B cell (primary cell): ENCODE measurements around the gene SLC25A21. TPM values are rescaled to one million over a fixed set of nuclear protein-coding genes. Genes with fewer than 3 reads are reported as not detected.

Experiments
- ATAC-seq: fragments of 200-7000 bp; cut with Tn5 transposase; one replicate; pipeline ENCODE4 v1.10.0; 2021; ENCODE audit warnings: low read depth, mild to moderate bottlenecking, moderate number of reproducible peaks, moderate library complexity
- CTCF ChIA-PET: fragments of 350-600 bp; sonication (Branson Sonifier 250); formaldehyde crosslinking; loops from one replicate; lab custom pipeline; 2021; ENCODE audit warnings: antibody characterized with exemption, inconsistent platforms; lab: Charles Lee
- POLR2A ChIA-PET: fragments of 350-600 bp; sonication (Branson Sonifier 250); formaldehyde crosslinking; loops from one replicate; lab custom pipeline; 2021; ENCODE audit warnings: antibody characterized with exemption; lab: Charles Lee
- DNase-seq: peaks from one replicate; pipeline ENCODE4 v3.0.0; 2013
- H2AFZ ChIP-seq: 2 replicates; pipeline ENCODE4 v1.6.1; 2012; ENCODE audit warnings: mild to moderate bottlenecking, low read depth, low read length; ENCODE audit not compliant: insufficient read depth, poor library complexity, severe bottlenecking
- H3K27ac ChIP-seq, 2 donors: 1 replicate in 1 of 2; 2 replicates in 1 of 2; pipeline ENCODE4 v1.5.1; 2012 to 2013; ENCODE audit warnings: low read length in 2 of 2, mild to moderate bottlenecking in 2 of 2, moderate library complexity in 1 of 2
- H3K27me3 ChIP-seq, 4 experiments: fragments of 200-600 bp in 1 of 4; sonication (generic) in 1 of 4; replicated peaks in 1 of 4; 1 replicate in 2 of 4; 2 replicates in 2 of 4; pipeline versions ENCODE4 v1.6.1 to v1.7.0; 2013 to 2016; ENCODE audit warnings: low read length in 3 of 4, mild to moderate bottlenecking in 2 of 4, mixed read lengths in 1 of 4, moderate library complexity in 1 of 4; ENCODE audit not compliant: insufficient read depth in 4 of 4, control insufficient read depth in 3 of 4; ENCODE audit errors: control extremely low read depth in 1 of 4
- H3K36me3 ChIP-seq, 2 experiments: replicated peaks in 1 of 2; 1 replicate in 1 of 2; 2 replicates in 1 of 2; pipeline versions ENCODE4 v1.6.1 to v1.7.1; 2013; ENCODE audit warnings: low read length in 1 of 2; ENCODE audit not compliant: insufficient read depth in 2 of 2, control insufficient read depth in 1 of 2; ENCODE audit errors: control extremely low read depth in 1 of 2, extremely low read depth in 1 of 2
- H3K4me1 ChIP-seq, 2 donors: fragments of 200-600 bp in 1 of 2; sonication (generic) in 1 of 2; 1 replicate in 1 of 2; 2 replicates in 1 of 2; pipeline versions ENCODE4 v1.5.1 to v1.6.1; 2013 to 2017; ENCODE audit warnings: low read length in 2 of 2; ENCODE audit not compliant: control insufficient read depth in 2 of 2, insufficient read depth in 2 of 2
- H3K4me2 ChIP-seq: replicated peaks from 2 replicates; pipeline ENCODE3; 2012; ENCODE audit warnings: mild to moderate bottlenecking, low read depth, low read length; ENCODE audit not compliant: poor library complexity, severe bottlenecking
- H3K4me3 ChIP-seq, 5 experiments: fragments of 200-600 bp in 1 of 5; sonication (generic) in 1 of 5; 1 replicate in 3 of 5; 2 replicates in 2 of 5; pipeline versions ENCODE4 v1.5.1 to v1.7.0; 2011 to 2016; ENCODE audit warnings: low read length in 4 of 5, mild to moderate bottlenecking in 4 of 5, low read depth in 2 of 5, control low read depth in 1 of 5, moderate library complexity in 1 of 5; ENCODE audit not compliant: insufficient read depth in 1 of 5; ENCODE audit errors: control extremely low read depth in 1 of 5, extremely low read depth in 1 of 5
- H3K79me2 ChIP-seq: fragments of 200-600 bp; sonication (generic); one replicate; pipeline ENCODE4 v1.6.0; 2016; ENCODE audit warnings: low read length; ENCODE audit not compliant: control insufficient read depth, insufficient read depth
- H3K9ac ChIP-seq: fragments of 200-600 bp; sonication (generic); 2 replicates; pipeline ENCODE4 v1.6.1; 2017; ENCODE audit warnings: mild to moderate bottlenecking, low read length, moderate library complexity
- H3K9me3 ChIP-seq, 3 donors: one replicate each; pipeline versions ENCODE4 v1.6.1 to v1.7.1; 2013; ENCODE audit warnings: low read length in 2 of 3; ENCODE audit not compliant: control insufficient read depth in 2 of 3, insufficient read depth in 1 of 3; ENCODE audit errors: control extremely low read depth in 1 of 3
- H4K20me1 ChIP-seq: 2 replicates; pipeline ENCODE4 v1.6.0; 2012; ENCODE audit warnings: mild to moderate bottlenecking, low read length; ENCODE audit not compliant: insufficient read depth, control insufficient read depth, poor library complexity, severe bottlenecking
- H3K27ac Mint-ChIP-seq: one replicate; pipeline ENCODE4 v1.8.0; 2021; ENCODE audit warnings: mixed read lengths
- H3K27me3 Mint-ChIP-seq: one replicate; pipeline ENCODE4 v1.8.0; 2021; ENCODE audit warnings: mixed read lengths
- H3K4me1 Mint-ChIP-seq: one replicate; pipeline ENCODE4 v1.8.0; 2021; ENCODE audit warnings: mixed read lengths
- H3K4me3 Mint-ChIP-seq: one replicate; pipeline ENCODE4 v1.8.0; 2021; ENCODE audit warnings: mixed read lengths
- H3K9me3 Mint-ChIP-seq: one replicate; pipeline ENCODE4 v1.8.0; 2022; ENCODE audit warnings: mixed read lengths; ENCODE audit not compliant: insufficient read depth
- EZH2 ChIP-seq: IDR thresholded peaks from 2 replicates; pipeline ENCODE4 v1.6.1; 2012; ENCODE audit warnings: borderline replicate concordance, low read depth, mild to moderate bottlenecking, moderate library complexity, low read length; ENCODE audit not compliant: insufficient read depth, poor library complexity, severe bottlenecking
- WGBS: methylation state at CpG from one replicate; pipeline ENCODE4 v1.1.5; 2013; ENCODE audit warnings: missing lambda C conversion rate; ENCODE audit not compliant: insufficient coverage; 5-methylcytosine and 5-hydroxymethylcytosine counted together
- intact Hi-C: fragments of 100-400 bp; cut with micrococcal nuclease; formaldehyde crosslinking; loops from one replicate; pipeline ENCODE4 v1.10.0; 2022
- polyA plus RNA-seq: library from polyadenylated mRNA; depleted of rRNA; stranded (reverse); fragments of >200 nt; gene quantifications from 2 replicates; pipeline ENCODE4 v1.2.3, GENCODE V29; 2012
- total RNA-seq, 2 donors: library from RNA; stranded (reverse); fragments of 120-200 nt in 1 of 2; gene quantifications; 1 replicate in 1 of 2; 2 replicates in 1 of 2; pipeline versions ENCODE4 v1.2.3 to v1.2.4, GENCODE V29; 2013 to 2022
- TF ChIP-seq, protein P1 (sequence below): fragments of 200-600 bp; IDR thresholded peaks from one replicate; pipeline ENCODE4 v1.8.0; 2022; ENCODE audit warnings: antibody characterized with exemption, mild to moderate bottlenecking

Gene SLC25A21
- total and polyA plus RNA-seq, 2 donors (not counting 1 experiment from before 2014, with no cell fraction given): not detected

DNA sequence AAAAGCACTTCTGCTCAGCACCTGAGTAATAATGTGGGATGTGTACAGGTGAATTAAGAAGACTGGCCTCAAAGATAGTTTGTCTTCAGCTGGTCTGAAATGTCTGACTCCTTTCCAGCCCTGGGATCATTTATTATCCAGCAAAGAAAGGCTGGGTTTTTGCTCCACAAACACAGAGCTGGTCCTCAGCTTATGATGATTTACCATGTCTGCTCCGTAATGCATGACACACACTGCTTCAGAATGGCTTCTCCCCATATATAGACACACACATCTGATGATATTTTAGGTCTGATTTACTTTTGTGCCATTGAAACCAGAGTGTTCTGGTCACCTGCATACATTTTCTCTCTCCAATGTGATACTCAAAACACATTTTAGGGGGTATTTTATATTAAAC is 225.0 kb downstream of the SLC25A21 start:
- intact Hi-C loops: loop anchor here (10.0 kb wide), 1 partner anchor 1063 kb away; no protein-coding TSS in a partner anchor
- no peak overlapping the region for H3K9ac ChIP-seq
- no peaks in the 10 kb centered on the region for H3K4me1 Mint-ChIP-seq
- no peaks in the 10 kb centered on the region for H3K9me3 Mint-ChIP-seq
- no peaks in the 10 kb centered on the region for H3K4me1 ChIP-seq
- H3K79me2 ChIP-seq: no peaks in the 10 kb centered on the region
- no peaks in the 10 kb centered on the region for H4K20me1 ChIP-seq
- H3K9me3 ChIP-seq: no peaks in the 10 kb centered on the region
- no peak overlapping the region for H3K27ac Mint-ChIP-seq
- WGBS: no CpG with 5 or more reads among the region's 1 CpG
- DNase-seq: no peak
- no peaks in the 10 kb centered on the region for H3K36me3 ChIP-seq
- H3K27me3 ChIP-seq: no peaks in the 10 kb centered on the region
- ChIA-PET POLR2A (no interaction called here), CTCF (no interaction called here)
- H2AFZ ChIP-seq: no peak overlapping the region
- no peak overlapping the region for H3K4me3 Mint-ChIP-seq
- no peak for ATAC-seq
- H3K27me3 Mint-ChIP-seq: peaks cover 4% of the 10 kb centered on the region
- no peak overlapping the region for H3K4me3 ChIP-seq
- H3K4me2 ChIP-seq: no peak overlapping the region
- no peak overlapping the region for H3K27ac ChIP-seq
- no peak for TF ChIP-seq EZH2
- TF ChIP-seq, protein P1, sequence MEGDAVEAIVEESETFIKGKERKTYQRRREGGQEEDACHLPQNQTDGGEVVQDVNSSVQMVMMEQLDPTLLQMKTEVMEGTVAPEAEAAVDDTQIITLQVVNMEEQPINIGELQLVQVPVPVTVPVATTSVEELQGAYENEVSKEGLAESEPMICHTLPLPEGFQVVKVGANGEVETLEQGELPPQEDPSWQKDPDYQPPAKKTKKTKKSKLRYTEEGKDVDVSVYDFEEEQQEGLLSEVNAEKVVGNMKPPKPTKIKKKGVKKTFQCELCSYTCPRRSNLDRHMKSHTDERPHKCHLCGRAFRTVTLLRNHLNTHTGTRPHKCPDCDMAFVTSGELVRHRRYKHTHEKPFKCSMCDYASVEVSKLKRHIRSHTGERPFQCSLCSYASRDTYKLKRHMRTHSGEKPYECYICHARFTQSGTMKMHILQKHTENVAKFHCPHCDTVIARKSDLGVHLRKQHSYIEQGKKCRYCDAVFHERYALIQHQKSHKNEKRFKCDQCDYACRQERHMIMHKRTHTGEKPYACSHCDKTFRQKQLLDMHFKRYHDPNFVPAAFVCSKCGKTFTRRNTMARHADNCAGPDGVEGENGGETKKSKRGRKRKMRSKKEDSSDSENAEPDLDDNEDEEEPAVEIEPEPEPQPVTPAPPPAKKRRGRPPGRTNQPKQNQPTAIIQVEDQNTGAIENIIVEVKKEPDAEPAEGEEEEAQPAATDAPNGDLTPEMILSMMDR: no peak

DNA sequence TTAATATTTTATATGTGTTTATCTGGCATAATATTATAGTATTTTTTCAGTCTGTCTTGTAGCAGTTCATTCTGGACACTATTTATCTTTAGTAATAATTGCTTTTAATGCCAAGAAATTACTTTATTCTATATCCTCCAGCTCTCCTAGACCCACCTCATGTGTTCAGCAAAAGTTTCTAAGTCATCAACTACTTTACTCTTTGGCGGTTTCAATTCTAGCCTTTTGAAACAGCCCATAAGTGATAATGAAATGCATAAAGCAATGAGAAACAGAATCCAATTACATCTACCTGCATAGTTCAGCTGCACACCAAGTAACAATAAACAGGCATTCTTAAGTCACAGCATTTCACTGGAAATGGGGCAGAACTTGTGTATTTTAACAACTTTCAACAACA is 225.5 kb downstream of the SLC25A21 start:
- intact Hi-C loops: loop anchor here (10.0 kb wide), 1 partner anchor 1062 kb away; no protein-coding TSS in a partner anchor
- H3K4me1 ChIP-seq: no peaks in the 10 kb centered on the region
- no peak for ATAC-seq
- no peaks in the 10 kb centered on the region for H3K79me2 ChIP-seq
- no CpG with 5 or more reads among the region's 1 CpG for WGBS
- no peaks in the 10 kb centered on the region for H3K4me1 Mint-ChIP-seq
- no peak overlapping the region for H3K27ac ChIP-seq
- no peak for DNase-seq
- peaks cover 4% of the 10 kb centered on the region for H3K27me3 Mint-ChIP-seq
- TF ChIP-seq, protein P1: no peak
- no peak for TF ChIP-seq EZH2
- H3K9me3 ChIP-seq: no peaks in the 10 kb centered on the region
- no peak overlapping the region for H3K27ac Mint-ChIP-seq
- no peak overlapping the region for H3K4me3 ChIP-seq
- CTCF ChIA-PET: no interaction called here
- H4K20me1 ChIP-seq: no peaks in the 10 kb centered on the region
- no peak overlapping the region for H3K4me3 Mint-ChIP-seq
- H3K9ac ChIP-seq: no peak overlapping the region
- no peaks in the 10 kb centered on the region for H3K27me3 ChIP-seq
- POLR2A ChIA-PET: no interaction called here
- H3K36me3 ChIP-seq: no peaks in the 10 kb centered on the region
- H3K9me3 Mint-ChIP-seq: no peaks in the 10 kb centered on the region
- H2AFZ ChIP-seq: no peak overlapping the region
- H3K4me2 ChIP-seq: no peak overlapping the region
